ENCODE data around the gene INSR. TPM values are rescaled to one million over a fixed set of nuclear protein-coding genes. Genes with fewer than 3 reads are reported as not detected.

Gene INSR
- total RNA-seq, 1 experiment from 2014 or later = 8.4 TPM

GRCh38 chr19:7295912-7296536, 1.8 kb upstream of the INSR start:
- Mint-ChIP-seq H3K27ac (ENCODE audit: unreplicated experiment) (peak overlapping the region; percentile 36), H3K4me1 (ENCODE audit: low read depth, unreplicated experiment) (no peaks in the 10 kb centered on the region), H3K9me3 (ENCODE audit: low read depth, unreplicated experiment) (no peaks in the 10 kb centered on the region), H3K36me3 (ENCODE audit: insufficient read depth, unreplicated experiment) (peaks cover 16% of the 10 kb centered on the region), H3K27me3 (ENCODE audit: unreplicated experiment) (peaks cover 24% of the 10 kb centered on the region), H3K4me3 (ENCODE audit: low read depth, unreplicated experiment) (no peak overlapping the region)
- CTCF ChIA-PET = no interaction called here
- no TSS peak for BruUV-seq (replicated peaks)
- intact Hi-C loops (cut with micrococcal nuclease; ENCODE audit: unreplicated experiment) = loop anchor here (5.0 kb wide), 1 partner anchor 99 kb away; no protein-coding TSS in a partner anchor
- no peak for DNase-seq
- no peak for TF ChIP-seq CTCF (IDR thresholded peaks at IDR 0.05; ENCODE audit: unreplicated experiment)

- no TSS peak for BruUV-seq (replicated peaks)
- intact Hi-C loops (cut with micrococcal nuclease; ENCODE audit: unreplicated experiment) = loop anchor here (5.0 kb wide), 1 partner anchor 97 kb away; no protein-coding TSS in a partner anchor
- peaks cover 24% of the 10 kb centered on the region for H3K27me3 Mint-ChIP-seq (ENCODE audit: unreplicated experiment)
- H3K4me1 Mint-ChIP-seq (ENCODE audit: low read depth, unreplicated experiment) = no peaks in the 10 kb centered on the region
- H3K4me3 Mint-ChIP-seq (ENCODE audit: low read depth, unreplicated experiment) = peak overlapping the region; percentile 76
- CTCF ChIA-PET = interaction anchor here (0.6 kb wide), 1 partner anchor 146 kb away, joined by 3 read pairs; no protein-coding TSS in a partner anchor
- no peaks in the 10 kb centered on the region for H3K9me3 Mint-ChIP-seq (ENCODE audit: low read depth, unreplicated experiment)
- peak; percentile 53 for DNase-seq
- peaks cover 16% of the 10 kb centered on the region for H3K36me3 Mint-ChIP-seq (ENCODE audit: insufficient read depth, unreplicated experiment)
- no peak overlapping the region for H3K27ac Mint-ChIP-seq (ENCODE audit: unreplicated experiment)
- peak; percentile 28 for TF ChIP-seq CTCF (IDR thresholded peaks at IDR 0.05; ENCODE audit: unreplicated experiment)
Observed at GRCh38 chr19:7294558-7295212, 471 bp upstream of the INSR start.

GRCh38 chr19:7292950-7293761, 1.1 kb downstream of the INSR start:
- no TSS peak for BruUV-seq (replicated peaks)
- intact Hi-C loops (cut with micrococcal nuclease; ENCODE audit: unreplicated experiment) = no loop called here
- Mint-ChIP-seq H3K4me1 (ENCODE audit: low read depth, unreplicated experiment) (no peaks in the 10 kb centered on the region), H3K36me3 (ENCODE audit: insufficient read depth, unreplicated experiment) (peaks cover 16% of the 10 kb centered on the region), H3K4me3 (ENCODE audit: low read depth, unreplicated experiment) (peak overlapping the region; percentile 50), H3K27ac (ENCODE audit: unreplicated experiment) (no peak overlapping the region), H3K9me3 (ENCODE audit: low read depth, unreplicated experiment) (no peaks in the 10 kb centered on the region), H3K27me3 (ENCODE audit: unreplicated experiment) (peaks cover 19% of the 10 kb centered on the region)
- peak; percentile 2 for DNase-seq
- no peak for TF ChIP-seq CTCF (IDR thresholded peaks at IDR 0.05; ENCODE audit: unreplicated experiment)
- CTCF ChIA-PET = interaction anchor here (0.5 to 1.0 kb wide), 3 partner anchors 24 to 90 kb away, joined by 3 to 5 read pairs (median 3); no protein-coding TSS in a partner anchor

- H3K36me3 Mint-ChIP-seq (ENCODE audit: insufficient read depth, unreplicated experiment) = peaks cover 16% of the 10 kb centered on the region
- H3K27me3 Mint-ChIP-seq (ENCODE audit: unreplicated experiment) = peaks cover 15% of the 10 kb centered on the region
- H3K4me3 Mint-ChIP-seq (ENCODE audit: low read depth, unreplicated experiment) = peak overlapping the region; percentile 50
- intact Hi-C loops (cut with micrococcal nuclease; ENCODE audit: unreplicated experiment) = no loop called here
- no peak for TF ChIP-seq CTCF (IDR thresholded peaks at IDR 0.05; ENCODE audit: unreplicated experiment)
- no peak overlapping the region for H3K27ac Mint-ChIP-seq (ENCODE audit: unreplicated experiment)
- no peaks in the 10 kb centered on the region for H3K4me1 Mint-ChIP-seq (ENCODE audit: low read depth, unreplicated experiment)
- no peaks in the 10 kb centered on the region for H3K9me3 Mint-ChIP-seq (ENCODE audit: low read depth, unreplicated experiment)
- CTCF ChIA-PET = interaction anchor here (1.0 kb wide), 1 partner anchor 45 kb away, joined by 3 read pairs; no protein-coding TSS in a partner anchor
- TSS peak; percentile 24 for BruUV-seq (replicated peaks)
- DNase-seq = no peak
Observed at GRCh38 chr19:7292352-7292949, 1.8 kb downstream of the INSR start.
